Peyer's patch (tissue), 4 donors: Measurements from ENCODE around the gene SMOC1. TPM values are rescaled to one million over a fixed set of nuclear protein-coding genes. Genes with fewer than 3 reads are reported as not detected.

Source experiments
- DNase-seq, 3 donors: peaks; one replicate each; pipeline ENCODE4 v3.0.0-alpha.2; 2017 to 2019
- H3K27ac ChIP-seq, 4 donors: fragments of 200-600 bp; sonication (generic); one replicate each; pipeline ENCODE4 v1.5.1; 2016 to 2019
- H3K27me3 ChIP-seq, 2 donors: fragments of 200-600 bp; sonication (generic); one replicate each; pipeline ENCODE4 v1.5.1; 2019
- H3K36me3 ChIP-seq, 3 donors: fragments of 200-600 bp; sonication (generic); one replicate each; pipeline ENCODE4 v1.5.1; 2016 to 2019
- H3K4me1 ChIP-seq, 4 donors: fragments of 200-600 bp; sonication (generic); one replicate each; pipeline ENCODE4 v1.5.1; 2016 to 2019
- H3K4me3 ChIP-seq, 4 donors: fragments of 200-600 bp; sonication (generic); 1 replicate in 3 of 4; 2 replicates in 1 of 4; pipeline ENCODE4 v1.5.1; 2016 to 2019; ENCODE audit warnings: mild to moderate bottlenecking in 1 of 4
- H3K9me3 ChIP-seq, 4 donors: fragments of 200-600 bp; sonication (generic); one replicate each; pipeline ENCODE4 v1.5.1; 2016 to 2019; ENCODE audit warnings: mild to moderate bottlenecking in 1 of 4
- POLR2A ChIP-seq, 2 donors: fragments of 450-650 bp; IDR thresholded peaks; one replicate each; pipeline ENCODE4 v1.5.1; 2017; ENCODE audit warnings: antibody characterized with exemption in 2 of 2, mild to moderate bottlenecking in 2 of 2, moderate library complexity in 2 of 2
- total RNA-seq, 4 donors: library from RNA; depleted of rRNA; stranded (reverse); fragments of >200 nt; gene quantifications; one replicate each; pipeline ENCODE4 v1.1.0, GENCODE V29; 2016
- TF ChIP-seq, protein P1 (sequence below), 6 experiments: fragments of 450-650 bp in 4 of 6; fragments of 200-600 bp in 2 of 6; sonication (generic) in 1 of 6; IDR thresholded peaks; one replicate each; pipeline ENCODE4 v1.5.1; 2017 to 2019; ENCODE audit warnings: antibody characterized with exemption in 6 of 6, mild to moderate bottlenecking in 3 of 6, moderate library complexity in 1 of 6

Gene SMOC1
- total RNA-seq, 4 donors from 2014 or later, result 0.35 to 0.54 (median 0.38) TPM; not detected in 1

DNA sequence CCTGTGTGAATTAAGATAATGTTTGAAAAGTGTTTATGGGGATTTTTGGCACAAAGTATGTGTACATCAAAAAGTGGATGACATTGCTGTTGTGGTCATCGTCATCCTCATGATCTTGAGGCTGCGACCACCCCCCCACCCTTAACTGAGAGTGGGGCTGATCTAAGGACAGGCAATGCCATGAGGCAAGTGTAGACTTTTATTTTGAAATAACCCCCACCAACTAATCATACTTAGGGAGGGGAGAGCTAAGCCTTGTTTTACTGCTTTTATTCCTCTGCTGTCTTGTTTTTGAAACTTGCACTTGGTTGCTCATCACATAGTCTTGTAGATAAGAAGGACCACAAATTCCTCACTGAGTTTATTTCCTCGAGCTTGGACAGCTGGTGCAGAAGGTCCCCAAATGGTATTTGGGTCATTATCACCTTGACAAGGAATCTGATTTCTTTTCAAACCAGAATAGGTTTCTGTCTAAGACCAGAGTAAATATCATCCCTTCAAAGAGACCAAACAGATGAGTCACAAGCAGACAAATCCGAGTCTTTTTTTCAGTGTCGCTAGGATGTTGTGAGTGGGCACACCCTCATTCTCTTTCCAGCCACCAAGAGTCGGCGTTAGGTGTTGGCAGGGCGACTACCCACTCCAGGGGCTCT, 23.9 kb upstream of the SMOC1 start:
- no peaks in the 10 kb centered on the region for H3K4me1 ChIP-seq
- TF ChIP-seq, protein P1, sequence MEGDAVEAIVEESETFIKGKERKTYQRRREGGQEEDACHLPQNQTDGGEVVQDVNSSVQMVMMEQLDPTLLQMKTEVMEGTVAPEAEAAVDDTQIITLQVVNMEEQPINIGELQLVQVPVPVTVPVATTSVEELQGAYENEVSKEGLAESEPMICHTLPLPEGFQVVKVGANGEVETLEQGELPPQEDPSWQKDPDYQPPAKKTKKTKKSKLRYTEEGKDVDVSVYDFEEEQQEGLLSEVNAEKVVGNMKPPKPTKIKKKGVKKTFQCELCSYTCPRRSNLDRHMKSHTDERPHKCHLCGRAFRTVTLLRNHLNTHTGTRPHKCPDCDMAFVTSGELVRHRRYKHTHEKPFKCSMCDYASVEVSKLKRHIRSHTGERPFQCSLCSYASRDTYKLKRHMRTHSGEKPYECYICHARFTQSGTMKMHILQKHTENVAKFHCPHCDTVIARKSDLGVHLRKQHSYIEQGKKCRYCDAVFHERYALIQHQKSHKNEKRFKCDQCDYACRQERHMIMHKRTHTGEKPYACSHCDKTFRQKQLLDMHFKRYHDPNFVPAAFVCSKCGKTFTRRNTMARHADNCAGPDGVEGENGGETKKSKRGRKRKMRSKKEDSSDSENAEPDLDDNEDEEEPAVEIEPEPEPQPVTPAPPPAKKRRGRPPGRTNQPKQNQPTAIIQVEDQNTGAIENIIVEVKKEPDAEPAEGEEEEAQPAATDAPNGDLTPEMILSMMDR (IDR thresholded peaks at IDR 0.05), result no peak
- no peak for TF ChIP-seq POLR2A (IDR thresholded peaks at IDR 0.05)
- H3K27me3 ChIP-seq, result no peaks in the 10 kb centered on the region

DNA sequence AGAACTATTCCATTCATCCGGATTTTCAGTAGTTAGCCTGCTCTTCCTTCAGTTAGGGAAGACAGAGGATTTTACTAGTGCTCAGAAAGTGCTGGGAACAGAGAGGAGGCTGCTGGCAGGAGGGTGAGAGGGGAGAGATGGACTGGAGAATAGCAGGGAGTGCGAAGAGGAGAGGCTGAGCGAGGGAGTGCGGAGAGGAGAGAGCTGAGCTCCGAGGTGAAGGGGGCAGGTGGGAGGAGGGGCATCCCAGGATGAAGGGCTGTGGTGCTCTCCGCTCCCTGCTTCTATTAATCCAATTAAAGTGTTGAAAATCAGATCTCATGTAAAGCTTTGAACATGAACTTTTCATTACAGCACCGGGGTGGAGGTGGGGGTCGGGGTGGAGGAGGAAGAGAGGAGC, 20.4 kb upstream of the SMOC1 start:
- Histone ChIP-seq H3K36me3 (no peaks in the 10 kb centered on the region), H3K4me1 (no peaks in the 10 kb centered on the region), H3K27me3 (no peaks in the 10 kb centered on the region), H3K9me3 (no peaks in the 10 kb centered on the region), H3K4me3 (no peak overlapping the region), H3K27ac (no peak overlapping the region)
- no peak for DNase-seq
- TF ChIP-seq, protein P1 (IDR thresholded peaks at IDR 0.05), result no peak
- no peak for TF ChIP-seq POLR2A (IDR thresholded peaks at IDR 0.05)

More for the DNA sequence above, 23.9 kb upstream of the SMOC1 start:
- H3K27ac ChIP-seq, result no peak overlapping the region
- no peaks in the 10 kb centered on the region for H3K36me3 ChIP-seq
- no peaks in the 10 kb centered on the region for H3K9me3 ChIP-seq
- H3K4me3 ChIP-seq, result no peak overlapping the region
- DNase-seq, result no peak

DNA sequence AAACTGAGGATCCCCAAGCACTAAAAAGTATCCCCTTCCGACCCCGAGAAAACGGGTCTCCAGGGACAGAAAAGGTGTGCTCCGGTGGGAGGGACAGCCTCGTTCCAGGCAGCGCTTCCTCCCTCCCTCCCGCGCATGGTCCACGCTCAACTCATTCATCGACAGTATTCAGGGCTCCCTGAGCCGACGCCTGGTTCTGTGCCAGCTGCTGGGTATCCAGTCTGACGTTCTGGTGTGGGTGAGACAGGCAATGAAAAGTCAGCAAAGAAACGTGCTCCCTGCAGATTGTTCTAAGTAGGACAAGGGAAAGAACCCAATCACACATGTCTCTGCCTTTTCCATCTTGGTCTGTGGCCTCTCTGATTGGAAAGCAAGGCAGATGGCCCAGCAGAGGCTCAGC, 19.6 kb upstream of the SMOC1 start:
- Histone ChIP-seq H3K9me3 (no peaks in the 10 kb centered on the region), H3K4me1 (no peaks in the 10 kb centered on the region), H3K27me3 (no peaks in the 10 kb centered on the region), H3K36me3 (no peaks in the 10 kb centered on the region), H3K27ac (no peak overlapping the region), H3K4me3 (no peak overlapping the region)
- DNase-seq, result no peak
- TF ChIP-seq POLR2A (IDR thresholded peaks at IDR 0.05), result no peak
- TF ChIP-seq, protein P1 (IDR thresholded peaks at IDR 0.05), result no peak

DNA sequence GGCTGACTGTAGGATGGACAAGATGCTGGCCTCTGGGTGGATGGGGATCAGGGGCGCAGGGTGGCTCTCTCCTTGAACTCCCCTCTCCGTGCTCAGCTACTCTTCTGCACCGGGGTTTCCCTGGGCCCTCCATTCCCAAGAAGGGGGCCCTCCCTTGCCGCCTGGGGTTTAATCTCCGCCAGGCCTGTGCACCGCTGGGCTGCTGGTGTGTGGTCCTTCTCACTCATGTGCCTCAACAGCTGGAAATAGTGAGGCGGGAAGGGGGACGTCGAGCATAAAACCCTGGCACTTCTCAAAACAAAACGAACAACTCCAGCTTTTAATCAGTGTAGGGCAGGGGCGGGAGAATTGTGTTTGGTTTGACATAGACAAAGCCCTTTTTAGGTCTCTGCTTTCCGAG, 19.0 kb upstream of the SMOC1 start:
- no peak overlapping the region for H3K27ac ChIP-seq
- H3K9me3 ChIP-seq, result no peaks in the 10 kb centered on the region
- TF ChIP-seq, protein P1 (IDR thresholded peaks at IDR 0.05), result no peak
- no peak for TF ChIP-seq POLR2A (IDR thresholded peaks at IDR 0.05)
- no peaks in the 10 kb centered on the region for H3K36me3 ChIP-seq
- H3K4me3 ChIP-seq, result no peak overlapping the region
- H3K27me3 ChIP-seq, result no peaks in the 10 kb centered on the region
- DNase-seq, result no peak
- no peaks in the 10 kb centered on the region for H3K4me1 ChIP-seq

DNA sequence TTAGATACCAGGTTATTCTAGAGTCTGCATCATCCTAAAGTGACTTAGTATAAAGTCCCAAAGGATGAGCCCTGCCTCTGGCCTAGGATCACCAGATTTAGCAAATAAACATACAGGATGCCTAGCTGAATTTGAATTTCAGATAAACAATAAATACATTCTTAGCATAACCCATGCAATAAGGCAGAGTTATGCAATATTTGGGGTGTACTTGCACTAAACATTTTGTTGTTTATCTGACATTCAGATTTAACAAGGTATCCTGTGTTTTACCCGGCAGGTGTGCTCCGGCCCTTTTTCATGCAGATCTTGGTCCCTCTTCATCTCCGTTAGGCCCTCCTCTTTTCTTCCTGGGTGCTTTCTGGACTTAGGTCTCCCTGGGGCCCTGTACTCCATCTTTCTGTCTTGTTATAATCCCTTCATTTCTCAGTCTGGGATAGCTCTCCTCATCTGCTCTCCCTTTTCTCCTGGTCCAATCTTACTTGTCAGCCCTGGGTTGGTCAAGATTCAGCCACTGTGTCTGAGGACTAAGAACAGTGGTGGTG, 18.1 kb upstream of the SMOC1 start:
- H3K4me1 ChIP-seq, result no peaks in the 10 kb centered on the region
- no peaks in the 10 kb centered on the region for H3K36me3 ChIP-seq
- H3K27me3 ChIP-seq, result no peaks in the 10 kb centered on the region
- H3K4me3 ChIP-seq, result no peak overlapping the region
- H3K27ac ChIP-seq, result no peak overlapping the region
- DNase-seq, result no peak
- H3K9me3 ChIP-seq, result no peaks in the 10 kb centered on the region
- TF ChIP-seq, protein P1 (IDR thresholded peaks at IDR 0.05), result no peak
- TF ChIP-seq POLR2A (IDR thresholded peaks at IDR 0.05), result no peak
